Activated CD8-positive, alpha-beta T cell treated with anti-CD3 and anti-CD28 coated beads, Interleukin-2, amount 10 ng/mL, durations not matched to agents 7 days and 5 days (primary cell): Measurements from ENCODE around the gene ATPAF2. TPM values are rescaled to one million over a fixed set of nuclear protein-coding genes. Genes with fewer than 3 reads are reported as not detected.

ENCODE experiments used
- ATAC-seq: fragments of 150-1000 bp; cut with Tn5 transposase; one replicate; pipeline ENCODE4 v1.10.0; 2021; ENCODE audit warnings: moderate library complexity
- CTCF ChIA-PET: fragments of 350-600 bp; sonication (Branson Sonifier 250); formaldehyde crosslinking; loops from one replicate; lab custom pipeline; 2021; ENCODE audit warnings: antibody characterized with exemption; lab: Charles Lee
- POLR2A ChIA-PET: fragments of 350-600 bp; sonication (Branson Sonifier 250); formaldehyde crosslinking; loops from one replicate; lab custom pipeline; 2021; ENCODE audit warnings: antibody characterized with exemption; lab: Charles Lee
- DNase-seq: peaks from one replicate; pipeline ENCODE4 v3.0.0-alpha.2; 2020
- H3K27ac Mint-ChIP-seq: one replicate; pipeline ENCODE4 v1.8.0; 2021; ENCODE audit warnings: mild to moderate bottlenecking, mixed read lengths
- H3K27me3 Mint-ChIP-seq: one replicate; pipeline ENCODE4 v1.8.0; 2021; ENCODE audit warnings: low read depth, mixed read lengths
- H3K36me3 Mint-ChIP-seq: one replicate; pipeline ENCODE4 v1.8.0; 2021; ENCODE audit warnings: low read depth, mixed read lengths
- H3K4me1 Mint-ChIP-seq: one replicate; pipeline ENCODE4 v1.8.0; 2021; ENCODE audit warnings: low read depth, mixed read lengths
- H3K4me3 Mint-ChIP-seq: one replicate; pipeline ENCODE4 v1.8.0; 2021; ENCODE audit warnings: mild to moderate bottlenecking, mixed read lengths
- H3K9me3 Mint-ChIP-seq: one replicate; pipeline ENCODE4 v1.8.0; 2022; ENCODE audit warnings: mixed read lengths; ENCODE audit not compliant: insufficient read depth
- total RNA-seq, 2 experiments: library from RNA; stranded (reverse); gene quantifications; one replicate each; pipeline ENCODE4 v1.2.3, GENCODE V29; 2021

Gene ATPAF2
- total RNA-seq, 2 experiments from 2014 or later: 23.9 to 27.0 TPM

GRCh38 chr17:18038149-18038850, 668 bp downstream of the ATPAF2 start:
- Mint-ChIP-seq H3K27me3 (no peaks in the 10 kb centered on the region), H3K4me1 (peaks cover 45% of the 10 kb centered on the region), H3K4me3 (peak overlapping the region; percentile 88), H3K9me3 (no peaks in the 10 kb centered on the region), H3K27ac (peak overlapping the region; percentile 89), H3K36me3 (peaks cover 6% of the 10 kb centered on the region)
- ChIA-PET CTCF (interaction anchor here (1.1 to 1.4 kb wide), 4 partner anchors 79 to 542 kb away, joined by 3 to 4 read pairs (median 3); partner anchors contain the start of gene RASD1), POLR2A (interaction anchor here (0.6 kb wide), 2 partner anchors 36 to 53 kb away, joined by 3 read pairs; no protein-coding TSS in a partner anchor)
- ATAC-seq (peak; percentile 2), DNase-seq (no peak)

GRCh38 chr17:18037486-18037885, 1.5 kb downstream of the ATPAF2 start:
- peak overlapping the region; percentile 88 for H3K4me3 Mint-ChIP-seq
- peak overlapping the region; percentile 23 for H3K27ac Mint-ChIP-seq
- DNase-seq (no peak), ATAC-seq (no peak)
- ChIA-PET POLR2A (no interaction called here), CTCF (interaction anchor here (1.3 to 1.4 kb wide), 2 partner anchors 78 to 142 kb away, joined by 3 read pairs; no protein-coding TSS in a partner anchor)
- no peaks in the 10 kb centered on the region for H3K27me3 Mint-ChIP-seq
- H3K4me1 Mint-ChIP-seq: peaks cover 52% of the 10 kb centered on the region
- H3K9me3 Mint-ChIP-seq: no peaks in the 10 kb centered on the region
- peaks cover 6% of the 10 kb centered on the region for H3K36me3 Mint-ChIP-seq

GRCh38 chr17:18035704-18036103, 3.3 kb downstream of the ATPAF2 start:
- no peak for ATAC-seq
- peaks cover 43% of the 10 kb centered on the region for H3K4me1 Mint-ChIP-seq

GRCh38 chr17:18033442-18034099, 5.4 kb downstream of the ATPAF2 start:
- Mint-ChIP-seq H3K27me3 (no peaks in the 10 kb centered on the region), H3K27ac (no peak overlapping the region), H3K36me3 (peaks cover 2% of the 10 kb centered on the region), H3K4me3 (no peak overlapping the region), H3K9me3 (no peaks in the 10 kb centered on the region), H3K4me1 (peaks cover 34% of the 10 kb centered on the region)
- ChIA-PET POLR2A (no interaction called here), CTCF (interaction anchor here (0.6 to 4.0 kb wide), 39 partner anchors 8 to 592 kb away, joined by 3 to 32 read pairs (median 4); no protein-coding TSS in a partner anchor)
- ATAC-seq: peak; percentile 89
- DNase-seq: peak; percentile 81

More at GRCh38 chr17:18035704-18036103, 3.3 kb downstream of the ATPAF2 start:
- Mint-ChIP-seq H3K9me3 (no peaks in the 10 kb centered on the region), H3K27me3 (no peaks in the 10 kb centered on the region), H3K36me3 (peaks cover 6% of the 10 kb centered on the region), H3K27ac (no peak overlapping the region), H3K4me3 (no peak overlapping the region)
- POLR2A ChIA-PET: interaction anchor here (0.7 kb wide), 1 partner anchor 209 kb away, joined by 3 read pairs; no protein-coding TSS in a partner anchor
- CTCF ChIA-PET: interaction anchor here (0.6 to 4.0 kb wide), 8 partner anchors 11 to 355 kb away, joined by 3 to 32 read pairs (median 4); partner anchors contain the start of gene RAI1
- DNase-seq: no peak

GRCh38 chr17:18031955-18032354, 7.0 kb downstream of the ATPAF2 start:
- POLR2A ChIA-PET: interaction anchor here (0.5 to 1.4 kb wide), 2 partner anchors 72 to 194 kb away, joined by 3 read pairs; partner anchors contain the start of gene LLGL1

GRCh38 chr17:18028952-18029540, 9.9 kb downstream of the ATPAF2 start:
- ChIA-PET POLR2A (interaction anchor here (0.6 kb wide), 1 partner anchor 49 kb away, joined by 3 read pairs; no protein-coding TSS in a partner anchor), CTCF (interaction anchor here (1.5 kb wide), 1 partner anchor 138 kb away, joined by 5 read pairs; no protein-coding TSS in a partner anchor)
- Mint-ChIP-seq H3K27ac (no peak overlapping the region), H3K4me3 (no peak overlapping the region), H3K36me3 (peaks cover 11% of the 10 kb centered on the region), H3K9me3 (no peaks in the 10 kb centered on the region), H3K27me3 (no peaks in the 10 kb centered on the region), H3K4me1 (peaks cover 39% of the 10 kb centered on the region)
- no peak for ATAC-seq
- no peak for DNase-seq

More at GRCh38 chr17:18031955-18032354, 7.0 kb downstream of the ATPAF2 start:
- CTCF ChIA-PET: interaction anchor here (1.0 to 3.0 kb wide), 8 partner anchors 11 to 352 kb away, joined by 3 to 16 read pairs (median 6); no protein-coding TSS in a partner anchor
- no peak for ATAC-seq
- H3K4me3 Mint-ChIP-seq: no peak overlapping the region
- peak overlapping the region; percentile 49 for H3K27ac Mint-ChIP-seq
- no peaks in the 10 kb centered on the region for H3K9me3 Mint-ChIP-seq
- peaks cover 3% of the 10 kb centered on the region for H3K36me3 Mint-ChIP-seq
- no peak for DNase-seq
- H3K27me3 Mint-ChIP-seq: no peaks in the 10 kb centered on the region
- peaks cover 19% of the 10 kb centered on the region for H3K4me1 Mint-ChIP-seq

GRCh38 chr17:18028114-18028951, 10.6 kb downstream of the ATPAF2 start:
- Mint-ChIP-seq H3K27ac (no peak overlapping the region), H3K27me3 (no peaks in the 10 kb centered on the region), H3K4me3 (no peak overlapping the region), H3K9me3 (no peaks in the 10 kb centered on the region), H3K36me3 (peaks cover 13% of the 10 kb centered on the region), H3K4me1 (peaks cover 35% of the 10 kb centered on the region)
- POLR2A ChIA-PET: interaction anchor here (0.6 kb wide), 1 partner anchor 49 kb away, joined by 3 read pairs; no protein-coding TSS in a partner anchor
- ATAC-seq (no peak), DNase-seq (no peak)
- CTCF ChIA-PET: interaction anchor here (1.5 kb wide), 1 partner anchor 137 kb away, joined by 5 read pairs; no protein-coding TSS in a partner anchor

GRCh38 chr17:18027280-18027679, 11.7 kb downstream of the ATPAF2 start:
- ChIA-PET CTCF (interaction anchor here (0.8 kb wide), 1 partner anchor 136 kb away, joined by 3 read pairs; no protein-coding TSS in a partner anchor), POLR2A (no interaction called here)
- Mint-ChIP-seq H3K27ac (no peak overlapping the region), H3K4me3 (no peak overlapping the region), H3K27me3 (no peaks in the 10 kb centered on the region), H3K9me3 (no peaks in the 10 kb centered on the region), H3K36me3 (peaks cover 13% of the 10 kb centered on the region), H3K4me1 (peaks cover 26% of the 10 kb centered on the region)
- ATAC-seq: no peak
- no peak for DNase-seq

GRCh38 chr17:18025945-18026776, 12.8 kb downstream of the ATPAF2 start:
- peak overlapping the region; percentile 44 for H3K27ac Mint-ChIP-seq
- peaks cover 13% of the 10 kb centered on the region for H3K36me3 Mint-ChIP-seq
- ATAC-seq (peak; percentile 91), DNase-seq (peak; percentile 57)
- ChIA-PET CTCF (interaction anchor here (0.9 to 3.8 kb wide), 5 partner anchors 8 to 346 kb away, joined by 4 to 24 read pairs (median 5); partner anchors contain the start of genes DRC3 and TOM1L2), POLR2A (no interaction called here)
- H3K27me3 Mint-ChIP-seq: no peaks in the 10 kb centered on the region
- H3K4me3 Mint-ChIP-seq: no peak overlapping the region
- H3K4me1 Mint-ChIP-seq: peaks cover 20% of the 10 kb centered on the region
- H3K9me3 Mint-ChIP-seq: no peaks in the 10 kb centered on the region
